Astrocyte of the spinal cord (primary cell): ENCODE measurements around the gene FOXRED1.
A peak's percentile ranks its signal among the peaks of the same experiment; 100 is the strongest.

ENCODE experiments used
- DNase-seq: peaks from one replicate; pipeline ENCODE4 v3.0.0; 2011; ENCODE audit warnings: low read depth, low spot score
- H3K4me3 ChIP-seq: 2 replicates; pipeline ENCODE4 v1.5.1; 2011; ENCODE audit warnings: low read depth, mild to moderate bottlenecking, low read length, moderate library complexity
- in situ Hi-C: cut with HindIII; loops from 2 replicates; pipeline ENCODE4 v1.10.0; 2017; ENCODE audit warnings: low sequenced_read_pairs
- TF ChIP-seq, protein P1 (sequence below): IDR thresholded peaks from 2 replicates; pipeline ENCODE4 v1.5.1; 2012; ENCODE audit warnings: low read depth, mild to moderate bottlenecking, low read length, inconsistent platforms

The FOXRED1 gene

GRCh38 chr11:126317756-126318573 lies 49.0 kb downstream of the FOXRED1 start:
- DNase-seq, result peak; percentile 94
- H3K4me3 ChIP-seq, result peak overlapping the region; percentile 16
- in situ Hi-C loops, result no loop called here
- TF ChIP-seq, protein P1, sequence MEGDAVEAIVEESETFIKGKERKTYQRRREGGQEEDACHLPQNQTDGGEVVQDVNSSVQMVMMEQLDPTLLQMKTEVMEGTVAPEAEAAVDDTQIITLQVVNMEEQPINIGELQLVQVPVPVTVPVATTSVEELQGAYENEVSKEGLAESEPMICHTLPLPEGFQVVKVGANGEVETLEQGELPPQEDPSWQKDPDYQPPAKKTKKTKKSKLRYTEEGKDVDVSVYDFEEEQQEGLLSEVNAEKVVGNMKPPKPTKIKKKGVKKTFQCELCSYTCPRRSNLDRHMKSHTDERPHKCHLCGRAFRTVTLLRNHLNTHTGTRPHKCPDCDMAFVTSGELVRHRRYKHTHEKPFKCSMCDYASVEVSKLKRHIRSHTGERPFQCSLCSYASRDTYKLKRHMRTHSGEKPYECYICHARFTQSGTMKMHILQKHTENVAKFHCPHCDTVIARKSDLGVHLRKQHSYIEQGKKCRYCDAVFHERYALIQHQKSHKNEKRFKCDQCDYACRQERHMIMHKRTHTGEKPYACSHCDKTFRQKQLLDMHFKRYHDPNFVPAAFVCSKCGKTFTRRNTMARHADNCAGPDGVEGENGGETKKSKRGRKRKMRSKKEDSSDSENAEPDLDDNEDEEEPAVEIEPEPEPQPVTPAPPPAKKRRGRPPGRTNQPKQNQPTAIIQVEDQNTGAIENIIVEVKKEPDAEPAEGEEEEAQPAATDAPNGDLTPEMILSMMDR, result no peak

DNA sequence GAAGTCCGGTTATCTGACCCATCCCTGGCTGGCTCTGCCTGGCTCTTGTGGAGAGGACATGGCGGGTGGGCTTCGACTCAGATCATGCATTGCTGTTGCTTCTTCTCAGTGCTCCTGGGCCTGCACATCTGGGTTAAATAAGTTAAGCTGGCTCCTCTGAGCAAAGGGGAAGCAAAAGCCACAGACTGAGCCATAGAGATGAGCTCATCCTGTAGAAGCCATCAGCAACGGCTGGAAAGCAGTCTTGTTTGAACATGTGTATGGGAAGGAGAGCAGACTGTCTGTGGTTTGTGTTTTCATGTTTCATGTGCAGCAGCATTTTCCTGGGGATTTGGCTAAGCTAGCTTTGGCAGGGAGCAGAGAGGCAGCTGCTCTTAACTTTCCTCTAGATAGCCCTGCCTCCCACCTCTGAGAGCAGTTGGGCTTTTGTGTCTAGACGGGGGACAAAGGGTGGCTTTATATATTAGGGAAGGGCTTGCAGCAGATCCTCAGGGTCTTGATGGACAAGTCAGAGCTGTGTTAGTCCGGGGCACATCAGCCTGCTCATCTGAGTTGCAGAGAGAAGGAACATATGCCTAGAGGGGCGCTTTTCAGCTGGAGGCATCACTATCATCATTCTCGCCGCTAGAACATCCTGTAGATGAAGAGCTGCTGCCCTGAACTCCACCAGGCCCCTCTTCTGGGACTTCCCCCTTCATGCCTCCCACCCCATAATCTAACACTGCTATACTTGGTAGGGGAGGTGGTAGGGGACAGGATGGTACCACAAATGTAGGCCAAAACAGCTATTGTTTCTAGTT lies 49.8 kb downstream of the FOXRED1 start:
- TF ChIP-seq, protein P1, result no peak
- peak; percentile 96 for DNase-seq
- peak overlapping the region; percentile 16 for H3K4me3 ChIP-seq
- in situ Hi-C loops, result no loop called here

GRCh38 chr11:126319374-126319740 lies 50.4 kb downstream of the FOXRED1 start:
- no peak overlapping the region for H3K4me3 ChIP-seq
- in situ Hi-C loops, result no loop called here
- no peak for DNase-seq
- TF ChIP-seq, protein P1, result no peak

- H3K4me3 ChIP-seq, result no peak overlapping the region
- DNase-seq, result no peak
- TF ChIP-seq, protein P1, result no peak
- in situ Hi-C loops, result no loop called here
Measured at GRCh38 chr11:126322996-126323395, 54.0 kb downstream of the FOXRED1 start.

DNA sequence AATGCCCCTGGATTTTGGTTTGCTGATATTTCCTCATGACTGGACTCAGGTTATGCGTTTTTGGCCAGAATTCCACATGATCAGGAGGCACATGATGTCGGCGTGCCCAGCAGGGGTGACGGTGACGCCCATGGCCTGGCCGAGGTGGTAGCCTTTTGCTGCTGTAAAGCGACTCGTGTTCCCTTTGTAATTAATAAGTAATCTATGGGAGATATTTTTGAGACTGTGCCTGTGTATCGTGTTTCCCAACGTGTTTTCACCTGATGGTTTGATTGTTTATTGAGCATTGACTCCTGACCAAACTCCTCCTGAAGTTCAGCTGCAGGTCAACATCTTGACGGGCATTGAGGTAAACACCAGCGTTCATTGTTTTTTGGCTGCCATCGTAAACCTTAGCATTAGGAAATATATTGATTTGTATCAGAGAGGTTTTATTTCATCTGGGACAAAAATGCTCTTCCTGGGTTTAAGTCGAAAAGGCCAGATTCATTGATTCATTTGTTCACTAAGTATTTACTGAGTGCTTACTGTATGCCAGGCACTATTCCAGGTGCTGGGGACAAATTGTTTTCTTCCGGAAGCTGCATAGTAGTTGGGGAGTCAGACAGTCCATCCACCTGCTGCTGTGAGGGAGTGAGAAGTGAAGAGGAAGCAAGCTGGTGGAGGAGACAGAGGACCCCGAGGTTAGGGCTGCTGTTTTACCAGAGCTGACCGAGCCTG lies 58.5 kb downstream of the FOXRED1 start:
- no peak for DNase-seq
- in situ Hi-C loops, result no loop called here
- TF ChIP-seq, protein P1, result no peak
- H3K4me3 ChIP-seq, result no peak overlapping the region
